Left lung (tissue), 10 donors: ENCODE measurements around the gene SLC12A2. TPM values are rescaled to one million over a fixed set of nuclear protein-coding genes. Genes with fewer than 3 reads are reported as not detected.

Experiments
- ATAC-seq: fragments of 200-7000 bp; cut with Tn5 transposase; one replicate; pipeline ENCODE4 v1.9.1; 2020; ENCODE audit warnings: moderate library complexity
- DNase-seq, 4 donors: peaks; one replicate each; pipeline ENCODE4 v3.0.0-alpha.2; 2013 to 2020
- H3K27ac ChIP-seq, 2 donors: fragments of 200-600 bp; sonication (generic) in 1 of 2; one replicate each; pipeline versions ENCODE4 v1.5.0 to v1.8.0; 2020 to 2021
- H3K27me3 ChIP-seq, 2 donors: fragments of 200-600 bp; sonication (generic) in 1 of 2; one replicate each; pipeline versions ENCODE4 v1.5.0 to v1.8.0; 2020 to 2021
- H3K36me3 ChIP-seq, 2 donors: fragments of 200-600 bp; sonication (generic) in 1 of 2; one replicate each; pipeline versions ENCODE4 v1.5.0 to v1.8.0; 2020 to 2021
- H3K4me1 ChIP-seq, 2 donors: fragments of 200-600 bp; one replicate each; pipeline ENCODE4 v1.8.0; 2021
- H3K4me3 ChIP-seq, 2 donors: fragments of 200-600 bp; sonication (generic) in 1 of 2; one replicate each; pipeline versions ENCODE4 v1.5.0 to v1.8.0; 2020 to 2021; ENCODE audit warnings: mild to moderate bottlenecking in 1 of 2
- H3K9me3 ChIP-seq, 2 donors: fragments of 200-600 bp; sonication (generic) in 1 of 2; one replicate each; pipeline versions ENCODE4 v1.5.0 to v1.8.0; 2020 to 2021
- intact Hi-C, 2 donors: fragments of 100-400 bp; cut with DNase I; formaldehyde crosslinking; loops; one replicate each; pipeline versions ENCODE4 v1.11.2 to v1.14.2; 2022
- polyA plus RNA-seq, 6 donors: library from polyadenylated mRNA; unstranded; fragments of 120-200 nt; gene quantifications; one replicate each; pipeline ENCODE4 v1.2.1, GENCODE V29; 2013; ENCODE audit not compliant: insufficient read length in 6 of 6
- total RNA-seq, 2 donors: library from RNA; stranded (reverse); fragmentation: NEBNext Ultra II Directional; extraction: Animal tissue kit (Norgen Biotek cat#: 25700); gene quantifications; one replicate each; pipeline ENCODE4 v1.2.1, GENCODE V29; 2021
- TF ChIP-seq, protein P1 (sequence below), 2 donors: fragments of 200-600 bp; sonication (generic) in 1 of 2; IDR thresholded peaks; one replicate each; pipeline versions ENCODE4 v1.5.0 to v1.8.0; 2021; ENCODE audit warnings: antibody characterized with exemption in 2 of 2
- donor health status: DM: no; HTN: yes; CAD: no.
- donor health status: DM: no; HTN: no; CAD: no.

The SLC12A2 gene
- total and polyA plus RNA-seq, 8 donors = 33.7 to 94.4 (median 70.3) TPM

DNA sequence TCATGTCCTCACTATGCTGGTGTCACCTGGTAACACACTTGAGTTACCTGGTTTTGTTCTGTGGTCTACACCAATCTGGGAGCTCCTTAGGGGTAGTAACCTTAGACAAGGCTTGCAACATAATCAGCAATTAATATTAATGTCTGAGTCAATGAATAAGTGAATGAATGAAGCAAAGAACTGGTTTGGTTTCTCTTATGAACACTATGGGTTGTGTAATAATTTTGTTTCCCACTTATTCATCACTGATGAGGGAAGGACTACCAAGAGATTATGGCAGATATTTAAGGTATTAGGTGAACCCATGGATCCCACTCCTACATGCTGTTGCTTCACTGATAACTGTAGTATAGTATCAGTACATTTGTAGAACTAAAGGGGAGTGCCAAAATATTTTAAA is 116.0 kb downstream of the SLC12A2 start:
- peaks cover 0 to 14% of the 10 kb centered on the region in 2 donors for H3K4me1 ChIP-seq
- H3K36me3 ChIP-seq = no peaks in the 10 kb centered on the region
- H3K27me3 ChIP-seq = no peaks in the 10 kb centered on the region
- peak overlapping the region in 1 of 2 donors; percentile 23 for H3K27ac ChIP-seq
- no peaks in the 10 kb centered on the region for H3K9me3 ChIP-seq
- DNase-seq (no peak), ATAC-seq (no peak)
- no peak overlapping the region for H3K4me3 ChIP-seq
- TF ChIP-seq, protein P1, sequence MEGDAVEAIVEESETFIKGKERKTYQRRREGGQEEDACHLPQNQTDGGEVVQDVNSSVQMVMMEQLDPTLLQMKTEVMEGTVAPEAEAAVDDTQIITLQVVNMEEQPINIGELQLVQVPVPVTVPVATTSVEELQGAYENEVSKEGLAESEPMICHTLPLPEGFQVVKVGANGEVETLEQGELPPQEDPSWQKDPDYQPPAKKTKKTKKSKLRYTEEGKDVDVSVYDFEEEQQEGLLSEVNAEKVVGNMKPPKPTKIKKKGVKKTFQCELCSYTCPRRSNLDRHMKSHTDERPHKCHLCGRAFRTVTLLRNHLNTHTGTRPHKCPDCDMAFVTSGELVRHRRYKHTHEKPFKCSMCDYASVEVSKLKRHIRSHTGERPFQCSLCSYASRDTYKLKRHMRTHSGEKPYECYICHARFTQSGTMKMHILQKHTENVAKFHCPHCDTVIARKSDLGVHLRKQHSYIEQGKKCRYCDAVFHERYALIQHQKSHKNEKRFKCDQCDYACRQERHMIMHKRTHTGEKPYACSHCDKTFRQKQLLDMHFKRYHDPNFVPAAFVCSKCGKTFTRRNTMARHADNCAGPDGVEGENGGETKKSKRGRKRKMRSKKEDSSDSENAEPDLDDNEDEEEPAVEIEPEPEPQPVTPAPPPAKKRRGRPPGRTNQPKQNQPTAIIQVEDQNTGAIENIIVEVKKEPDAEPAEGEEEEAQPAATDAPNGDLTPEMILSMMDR (IDR thresholded peaks at IDR 0.05) = no peak
- intact Hi-C loops = loop anchor here in 1 of 2 donors (10.0 kb wide), 2 partner anchors 325 to 635 kb away; no protein-coding TSS in a partner anchor

DNA sequence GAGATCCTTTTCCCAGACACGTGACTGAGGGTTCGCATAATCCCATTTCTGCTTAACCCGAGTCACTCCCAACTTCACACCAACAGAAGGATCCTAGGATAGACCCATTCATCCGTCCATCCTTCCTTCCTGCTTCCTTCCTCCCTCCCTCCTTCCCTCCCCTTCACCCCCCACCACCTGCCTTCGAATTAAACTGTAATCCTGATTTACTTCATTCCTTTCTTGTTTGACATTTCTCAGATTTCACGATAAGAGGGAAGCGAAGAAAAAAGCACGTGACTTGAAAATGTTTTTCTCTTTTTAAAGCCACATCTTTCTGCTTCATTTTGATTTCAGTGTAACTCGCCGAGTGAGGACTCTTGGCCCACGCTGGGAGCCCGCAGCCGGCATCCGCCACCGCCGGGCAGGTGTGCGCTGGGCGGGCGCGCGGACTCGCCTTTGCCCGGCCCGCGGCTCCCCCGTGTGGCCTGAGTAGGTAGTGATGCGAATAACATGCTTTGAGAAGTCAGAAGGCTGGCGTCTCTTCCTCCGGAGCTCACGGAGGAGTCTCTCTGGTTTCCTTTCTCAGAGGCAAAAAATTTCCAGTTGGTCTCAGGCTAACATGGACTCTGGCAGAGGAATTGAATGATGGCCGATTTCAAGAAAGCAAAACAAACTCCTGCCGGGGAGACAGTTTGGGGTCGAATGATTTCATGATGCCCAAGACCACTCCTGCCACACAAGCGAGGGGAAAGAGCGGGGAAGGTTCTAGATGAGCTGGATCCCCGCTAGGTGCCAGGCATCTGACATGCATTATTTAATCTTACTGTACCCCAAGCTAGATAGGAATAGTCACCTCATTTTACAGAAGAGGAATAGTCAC is 117.7 kb downstream of the SLC12A2 start:
- intact Hi-C loops = loop anchor here in 1 of 2 donors (10.0 kb wide), 2 partner anchors 326 to 636 kb away; no protein-coding TSS in a partner anchor
- peak; percentile 56 to 94 (median 82) for DNase-seq
- Histone ChIP-seq H3K36me3 (no peaks in the 10 kb centered on the region), H3K4me1 (peaks cover 0 to 14% of the 10 kb centered on the region in 2 donors), H3K27me3 (no peaks in the 10 kb centered on the region), H3K27ac (no peak overlapping the region), H3K4me3 (peak overlapping the region in 1 of 2 donors; percentile 3), H3K9me3 (no peaks in the 10 kb centered on the region)
- TF ChIP-seq, protein P1 (IDR thresholded peaks at IDR 0.05) = peak; percentile 82 to 88
- peak; percentile 92 for ATAC-seq

DNA sequence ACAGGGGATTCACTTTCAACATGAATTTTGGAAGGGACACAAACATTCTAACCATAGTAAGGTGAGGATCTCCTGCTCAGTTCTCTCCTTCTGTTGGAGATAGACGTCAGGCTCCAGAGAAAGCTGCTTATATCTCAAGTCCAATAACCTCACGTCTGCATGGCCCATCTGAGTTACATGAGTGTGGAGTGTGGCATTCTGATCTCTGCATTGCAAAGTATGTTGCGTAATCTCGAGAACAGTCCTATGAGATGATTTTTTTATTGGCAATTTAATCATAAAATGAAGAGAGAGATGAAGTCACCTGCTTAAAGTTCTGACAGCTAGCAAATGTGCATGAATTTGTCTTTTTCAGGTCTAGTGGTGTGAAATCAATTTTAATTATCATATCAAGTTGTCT is 118.8 kb downstream of the SLC12A2 start:
- peaks cover 0 to 14% of the 10 kb centered on the region in 2 donors for H3K4me1 ChIP-seq
- H3K27ac ChIP-seq = no peak overlapping the region
- no peaks in the 10 kb centered on the region for H3K36me3 ChIP-seq
- DNase-seq (no peak), ATAC-seq (no peak)
- intact Hi-C loops = loop anchor here in 1 of 2 donors (10.0 kb wide), 2 partner anchors 328 to 638 kb away; no protein-coding TSS in a partner anchor
- no peaks in the 10 kb centered on the region for H3K9me3 ChIP-seq
- TF ChIP-seq, protein P1 (IDR thresholded peaks at IDR 0.05) = no peak
- H3K27me3 ChIP-seq = no peaks in the 10 kb centered on the region
- no peak overlapping the region for H3K4me3 ChIP-seq

DNA sequence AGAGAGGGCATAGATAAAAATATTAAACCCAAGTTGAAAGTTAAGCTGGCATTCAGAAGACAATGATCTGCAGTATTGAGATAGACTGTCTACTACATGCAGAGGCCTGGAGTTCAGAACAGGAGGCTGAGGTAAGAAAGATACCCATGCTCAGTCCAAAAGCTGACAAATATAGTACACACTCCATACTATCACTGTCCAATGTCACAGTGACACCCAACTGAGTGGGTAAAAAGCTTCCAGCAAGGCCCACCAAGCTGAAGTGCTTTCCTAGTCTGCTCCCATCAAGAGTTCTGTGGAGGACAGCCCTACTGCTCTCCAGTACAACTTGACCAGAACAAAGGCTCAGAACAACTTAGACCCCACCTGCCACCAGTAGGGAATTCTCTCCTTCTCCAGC is 124.9 kb downstream of the SLC12A2 start:
- Histone ChIP-seq H3K36me3 (no peaks in the 10 kb centered on the region), H3K9me3 (no peaks in the 10 kb centered on the region), H3K27me3 (no peaks in the 10 kb centered on the region), H3K27ac (no peak overlapping the region), H3K4me1 (no peaks in the 10 kb centered on the region), H3K4me3 (no peak overlapping the region)
- TF ChIP-seq, protein P1 (IDR thresholded peaks at IDR 0.05) = no peak
- DNase-seq = no peak
- ATAC-seq = no peak
- intact Hi-C loops = loop anchor here in 1 of 2 donors (10.0 kb wide), 2 partner anchors 334 to 644 kb away; no protein-coding TSS in a partner anchor

DNA sequence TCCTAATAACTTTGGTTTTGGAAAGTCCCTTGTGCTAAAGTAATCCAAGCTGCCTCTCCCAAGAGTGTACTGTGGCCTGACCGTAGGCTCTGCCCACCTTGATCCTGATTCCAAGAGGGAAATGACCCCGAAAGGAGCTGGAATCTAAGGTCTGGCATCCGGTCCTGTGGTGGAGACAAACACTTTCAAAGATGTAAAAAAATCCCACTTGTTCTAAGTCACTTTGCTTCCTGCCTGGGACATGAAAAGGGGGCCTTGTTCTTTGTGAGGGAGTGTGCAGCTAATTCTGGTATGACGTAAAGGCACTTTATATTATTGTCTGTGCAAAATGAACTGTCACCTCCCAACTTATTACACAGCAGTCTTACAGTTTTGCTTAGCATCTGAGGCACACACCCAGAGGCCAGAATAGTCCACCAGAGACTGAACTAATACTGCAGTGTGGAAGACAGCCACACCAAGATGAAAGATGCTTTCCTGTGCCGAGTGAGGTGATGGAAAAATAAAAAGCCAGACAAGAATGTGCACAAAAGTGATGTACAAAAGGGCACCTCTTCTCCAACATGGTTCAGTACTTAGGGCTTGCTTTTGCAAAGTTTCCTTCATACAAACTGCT is 128.7 kb downstream of the SLC12A2 start:
- no peaks in the 10 kb centered on the region for H3K4me1 ChIP-seq
- no peak overlapping the region for H3K4me3 ChIP-seq
- ATAC-seq (no peak), DNase-seq (no peak)
- H3K36me3 ChIP-seq = no peaks in the 10 kb centered on the region
- intact Hi-C loops = no loop called here
- H3K27me3 ChIP-seq = no peaks in the 10 kb centered on the region
- H3K9me3 ChIP-seq = no peaks in the 10 kb centered on the region
- no peak overlapping the region for H3K27ac ChIP-seq
- TF ChIP-seq, protein P1 (IDR thresholded peaks at IDR 0.05) = no peak
